Measurements from ENCODE around the gene CCDC6. TPM values are rescaled to one million over a fixed set of nuclear protein-coding genes. Genes with fewer than 3 reads are reported as not detected.
"Not testable (repeated sequence)": the region's sequence is repeated elsewhere in the genome, so short reads cannot be mapped to it uniquely, and the experiment has no call there.

CCDC6 gene
- total RNA-seq, 1 donor from 2014 or later: 41.5 TPM

DNA sequence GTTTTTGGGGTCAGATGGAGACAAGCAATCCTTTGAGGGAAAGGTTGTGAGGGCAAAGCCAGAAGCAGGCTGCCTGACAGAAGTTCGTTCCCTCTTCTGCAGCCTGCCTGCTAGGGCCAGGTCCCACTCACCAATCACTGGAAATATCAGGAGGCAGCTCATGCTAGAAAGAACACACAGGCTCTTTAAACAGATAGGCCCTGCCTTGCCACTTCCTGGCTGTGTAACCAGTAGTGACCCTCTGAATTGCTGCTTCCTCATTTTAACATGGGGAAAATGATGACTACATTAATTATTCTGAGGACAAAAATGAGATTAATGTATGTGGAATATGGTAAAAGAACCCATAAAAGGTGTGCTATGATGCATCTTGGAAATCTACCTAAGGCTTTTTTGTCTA, 102.6 kb downstream of the CCDC6 start:
- Mint-ChIP-seq H3K9me3 (no peaks in the 10 kb centered on the region), H3K27me3 (ENCODE audit: low read depth) (no peaks in the 10 kb centered on the region), H3K4me1 (peaks cover 18% of the 10 kb centered on the region), H3K36me3 (ENCODE audit: low read depth) (peaks cover 15% of the 10 kb centered on the region), H3K4me3 (no peak overlapping the region), H3K27ac (ENCODE audit: unreplicated experiment) (peak overlapping the region; percentile 73)
- TF ChIP-seq CTCF (conservative IDR thresholded peaks at IDR 0.05): no peak
- DNase-seq (ENCODE audit: low read depth, low spot score): no peak

DNA sequence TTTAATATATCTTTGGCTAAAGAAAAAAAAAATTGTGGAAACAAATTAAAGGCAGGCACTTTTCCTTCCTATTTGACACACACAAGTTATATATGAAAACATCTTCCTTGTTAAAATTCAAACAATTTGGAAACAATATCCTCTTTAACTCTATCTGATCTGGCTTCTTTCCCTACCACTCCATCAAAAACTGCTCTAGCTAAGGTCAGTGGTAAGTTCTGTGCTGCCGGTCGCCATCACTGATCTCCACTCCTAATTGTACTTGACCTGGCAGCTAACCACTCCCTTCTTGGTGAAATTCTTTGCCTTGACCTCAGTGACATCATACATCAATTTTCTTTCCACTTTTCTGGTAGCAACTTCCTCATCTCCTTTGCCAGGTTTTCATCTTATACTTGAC, 105.2 kb downstream of the CCDC6 start:
- DNase-seq (ENCODE audit: low read depth, low spot score): no peak
- Mint-ChIP-seq H3K36me3 (ENCODE audit: low read depth) (peaks cover 31% of the 10 kb centered on the region), H3K27me3 (ENCODE audit: low read depth) (no peaks in the 10 kb centered on the region), H3K4me1 (peaks cover 18% of the 10 kb centered on the region), H3K9me3 (no peaks in the 10 kb centered on the region), H3K27ac (ENCODE audit: unreplicated experiment) (no peak overlapping the region), H3K4me3 (no peak overlapping the region)
- TF ChIP-seq CTCF (conservative IDR thresholded peaks at IDR 0.05): no peak

GRCh38 chr10:59799421-59799820, 106.9 kb downstream of the CCDC6 start:
- H3K4me3 Mint-ChIP-seq: no peak overlapping the region
- no peak for DNase-seq (ENCODE audit: low read depth, low spot score)
- no peak for TF ChIP-seq CTCF (conservative IDR thresholded peaks at IDR 0.05)
- no peaks in the 10 kb centered on the region for H3K27me3 Mint-ChIP-seq (ENCODE audit: low read depth)
- H3K27ac Mint-ChIP-seq (ENCODE audit: unreplicated experiment): no peak overlapping the region
- peaks cover 17% of the 10 kb centered on the region for H3K4me1 Mint-ChIP-seq
- H3K36me3 Mint-ChIP-seq (ENCODE audit: low read depth): peaks cover 39% of the 10 kb centered on the region
- peaks cover 3% of the 10 kb centered on the region for H3K9me3 Mint-ChIP-seq

- H3K27me3 Mint-ChIP-seq (ENCODE audit: low read depth): no peaks in the 10 kb centered on the region
- TF ChIP-seq CTCF (conservative IDR thresholded peaks at IDR 0.05): no peak
- H3K4me1 Mint-ChIP-seq: peaks cover 5% of the 10 kb centered on the region
- peaks cover 45% of the 10 kb centered on the region for H3K36me3 Mint-ChIP-seq (ENCODE audit: low read depth)
- no peak for DNase-seq (ENCODE audit: low read depth, low spot score)
- H3K27ac Mint-ChIP-seq (ENCODE audit: unreplicated experiment): no peak overlapping the region
- no peak overlapping the region for H3K4me3 Mint-ChIP-seq
- peaks cover 3% of the 10 kb centered on the region for H3K9me3 Mint-ChIP-seq
Observed at GRCh38 chr10:59793919-59794318, 112.4 kb downstream of the CCDC6 start.

DNA sequence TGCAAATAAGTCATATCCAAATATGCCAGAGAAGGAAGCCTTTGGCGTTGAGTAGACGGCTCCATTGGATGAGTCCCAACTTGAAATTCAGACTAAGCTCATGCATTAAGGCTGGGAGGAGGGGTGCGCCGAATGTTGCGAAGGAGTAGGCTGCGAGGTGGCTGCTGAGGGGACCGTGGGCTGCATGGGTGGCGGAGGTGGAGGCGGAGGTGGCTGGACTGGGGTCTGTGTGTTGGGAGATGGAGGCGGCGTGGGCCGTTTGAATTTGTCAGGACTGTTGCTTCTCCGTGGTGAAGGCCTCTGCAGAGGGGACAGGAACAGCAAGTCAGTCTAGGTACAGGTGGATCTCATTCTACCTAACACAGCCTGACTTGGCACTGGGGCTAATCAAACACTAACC, 113.5 kb downstream of the CCDC6 start:
- peak overlapping the region; percentile 67 for H3K27ac Mint-ChIP-seq (ENCODE audit: unreplicated experiment)
- no peak overlapping the region for H3K4me3 Mint-ChIP-seq
- TF ChIP-seq CTCF (conservative IDR thresholded peaks at IDR 0.05): no peak
- H3K27me3 Mint-ChIP-seq (ENCODE audit: low read depth): no peaks in the 10 kb centered on the region
- DNase-seq (ENCODE audit: low read depth, low spot score): no peak
- H3K36me3 Mint-ChIP-seq (ENCODE audit: low read depth): peaks cover 40% of the 10 kb centered on the region
- H3K9me3 Mint-ChIP-seq: peaks cover 3% of the 10 kb centered on the region
- peaks cover 5% of the 10 kb centered on the region for H3K4me1 Mint-ChIP-seq

- Mint-ChIP-seq H3K9me3 (peaks cover 3% of the 10 kb centered on the region), H3K4me1 (peaks cover 5% of the 10 kb centered on the region), H3K4me3 (no peak overlapping the region), H3K27ac (ENCODE audit: unreplicated experiment) (no peak overlapping the region), H3K36me3 (ENCODE audit: low read depth) (peaks cover 30% of the 10 kb centered on the region), H3K27me3 (ENCODE audit: low read depth) (no peaks in the 10 kb centered on the region)
- no peak for DNase-seq (ENCODE audit: low read depth, low spot score)
- TF ChIP-seq CTCF (conservative IDR thresholded peaks at IDR 0.05): no peak
Observed at GRCh38 chr10:59791601-59792000, 114.8 kb downstream of the CCDC6 start.

DNA sequence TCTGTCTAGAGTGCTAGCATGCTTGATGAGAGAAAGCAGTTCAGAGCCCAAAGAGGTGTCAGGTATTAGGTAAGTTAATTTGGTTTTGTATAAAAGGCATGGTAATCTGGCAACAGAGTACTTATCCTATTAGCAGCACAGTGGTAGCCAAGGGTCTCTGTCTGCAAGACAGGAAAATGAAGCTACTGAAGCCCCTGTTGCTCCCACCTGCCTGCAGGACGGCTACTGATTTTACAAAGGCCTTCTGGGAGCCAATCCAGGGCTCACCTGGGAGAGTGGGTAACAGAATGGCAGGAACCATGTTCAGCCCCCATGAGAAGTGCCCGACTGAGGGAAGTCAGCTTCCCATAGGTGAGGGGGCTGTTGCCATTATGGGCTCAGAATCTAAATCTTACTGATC, 116.3 kb downstream of the CCDC6 start:
- H3K4me3 Mint-ChIP-seq; H3K4me1 Mint-ChIP-seq; H3K27ac Mint-ChIP-seq (ENCODE audit: unreplicated experiment); H3K9me3 Mint-ChIP-seq; H3K27me3 Mint-ChIP-seq (ENCODE audit: low read depth); DNase-seq (ENCODE audit: low read depth, low spot score): not testable (repeated sequence)
- peaks cover 22% of the 10 kb centered on the region for H3K36me3 Mint-ChIP-seq (ENCODE audit: low read depth)

GRCh38 chr10:59788914-59789313, 117.4 kb downstream of the CCDC6 start:
- H3K9me3 Mint-ChIP-seq; H3K27ac Mint-ChIP-seq (ENCODE audit: unreplicated experiment); H3K4me3 Mint-ChIP-seq; DNase-seq (ENCODE audit: low read depth, low spot score); H3K4me1 Mint-ChIP-seq; H3K27me3 Mint-ChIP-seq (ENCODE audit: low read depth): not testable (repeated sequence)
- H3K36me3 Mint-ChIP-seq (ENCODE audit: low read depth): peaks cover 11% of the 10 kb centered on the region
